ENCODE measurements around the gene CDKN2B.
A peak's percentile ranks its signal among the peaks of the same experiment; 100 is the strongest.

The CDKN2B gene

DNA sequence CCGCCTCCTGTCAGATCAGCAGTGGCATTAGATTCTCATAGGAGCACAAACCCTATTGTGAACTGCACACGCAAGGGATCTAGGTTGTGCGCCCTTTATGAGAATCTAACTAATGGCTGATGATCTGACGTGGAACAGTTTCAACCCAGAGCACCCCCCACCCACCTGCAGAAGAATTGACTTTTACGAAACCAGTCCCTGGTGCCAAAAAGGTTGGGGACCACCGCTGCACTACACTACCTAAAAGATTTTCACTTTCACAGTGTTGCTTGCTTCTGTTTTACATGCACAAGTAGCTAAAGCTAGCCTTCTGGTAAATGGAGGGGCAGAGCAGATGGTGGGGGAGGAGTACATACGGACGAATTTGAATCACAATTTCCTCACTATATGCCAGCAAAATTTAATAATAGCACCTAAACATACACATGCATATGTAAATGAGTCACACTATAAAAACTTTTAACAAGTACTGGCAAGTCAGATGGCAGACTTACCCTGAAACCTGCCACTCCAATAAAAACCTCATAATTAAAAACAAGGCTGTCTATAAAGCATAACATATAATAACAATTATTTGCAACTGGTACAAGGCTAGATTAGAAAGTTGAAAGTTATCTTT lies 24.0 kb upstream of the CDKN2B start:
- DNase-seq = no peak

DNA sequence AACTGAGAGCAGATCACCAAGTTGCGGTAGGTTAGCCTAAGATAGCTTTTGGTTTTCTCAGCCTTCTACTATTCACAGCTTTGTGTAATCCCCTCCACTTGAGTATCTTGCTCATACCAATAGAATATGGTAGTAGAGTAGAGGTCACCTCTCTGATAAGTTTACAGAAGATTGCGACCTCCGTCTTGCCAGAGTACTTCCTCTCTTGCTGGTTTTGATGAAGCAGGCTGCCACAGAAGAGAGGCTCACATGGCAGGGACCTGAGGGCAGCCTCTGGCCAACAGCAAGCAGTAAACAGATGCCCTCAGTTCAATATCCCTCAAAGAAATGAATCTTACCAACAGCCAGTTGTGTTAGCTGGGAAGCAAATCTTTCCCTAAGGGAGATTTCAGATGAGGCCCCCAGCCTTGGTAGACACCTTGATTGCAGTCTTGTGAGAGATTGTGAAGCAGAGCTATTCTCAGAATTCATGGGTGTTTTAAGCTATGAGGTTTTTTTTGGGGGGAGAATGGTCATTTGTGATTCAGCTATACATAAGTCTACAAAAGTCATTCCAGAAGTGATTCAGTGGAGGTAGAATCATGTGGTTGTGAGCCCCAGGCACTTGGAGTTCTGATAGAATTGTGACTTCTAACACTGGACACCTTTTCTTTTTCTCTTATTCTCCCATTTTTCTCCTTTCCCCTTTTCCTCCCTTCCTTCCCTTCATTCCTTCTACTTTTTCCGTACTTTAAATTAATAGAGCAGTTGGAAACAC lies 22.7 kb upstream of the CDKN2B start:
- no peak for DNase-seq

DNA sequence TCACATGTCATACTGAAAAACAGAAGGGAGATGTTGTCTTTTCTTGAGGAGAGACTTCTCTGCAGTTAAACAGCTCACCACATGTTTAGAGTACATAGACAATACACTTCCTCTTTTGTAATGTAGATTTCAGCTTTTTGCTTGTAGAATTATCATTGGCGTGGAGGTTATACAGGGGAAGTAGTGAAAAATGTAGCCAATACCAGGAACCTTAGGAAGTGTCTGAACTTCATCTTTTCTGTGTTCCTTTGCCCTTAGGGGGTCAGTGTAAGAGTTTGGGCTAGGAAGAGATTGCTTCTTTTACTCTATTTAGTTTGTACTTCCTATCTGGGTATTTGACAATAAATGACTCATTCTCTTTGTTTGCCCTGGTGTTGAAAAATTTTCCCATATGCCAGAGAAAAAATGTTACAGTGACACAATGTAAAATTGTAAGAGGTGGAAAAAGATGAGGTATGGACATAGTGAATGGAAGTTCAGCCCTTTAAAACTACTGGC lies 21.0 kb upstream of the CDKN2B start:
- DNase-seq = peak in 1 of 2 donors; percentile 62

DNA sequence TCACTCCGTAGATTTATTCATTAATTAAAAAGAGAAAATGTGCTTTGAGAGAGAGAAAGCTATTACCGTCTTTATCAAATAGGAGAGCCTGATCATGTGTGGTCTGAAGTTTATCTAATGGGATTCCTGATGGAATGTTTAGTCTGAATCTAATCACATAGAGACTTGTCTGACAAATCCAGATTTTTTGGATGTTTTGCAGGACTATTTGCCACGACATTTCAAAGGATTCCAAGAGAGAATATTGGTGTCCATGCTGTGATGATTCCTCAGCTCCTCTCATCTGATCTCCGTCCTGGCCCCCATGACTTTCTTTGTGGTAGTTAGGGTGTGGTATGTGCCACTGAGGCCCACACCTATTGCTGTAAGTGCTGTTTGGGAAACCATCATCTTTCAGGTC lies 20.1 kb upstream of the CDKN2B start:
- DNase-seq = no peak

DNA sequence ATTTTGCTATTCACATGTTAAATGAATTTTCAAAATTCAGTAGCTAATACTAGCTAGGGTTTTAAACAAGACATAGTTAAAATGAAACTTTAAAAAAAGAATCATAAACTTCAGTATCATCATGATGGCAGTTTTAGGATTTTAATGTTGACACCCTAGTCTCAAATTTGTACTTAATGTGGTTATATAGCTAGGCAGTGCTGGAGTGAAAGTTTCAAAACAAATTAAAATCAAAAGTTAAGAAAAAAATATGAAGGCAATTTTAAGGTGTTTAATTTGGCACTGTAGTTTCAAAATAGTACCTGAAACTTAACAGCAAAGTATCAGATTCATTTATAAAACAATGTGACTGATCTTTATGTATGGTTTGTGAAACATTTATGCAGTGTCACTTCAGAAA lies 19.3 kb upstream of the CDKN2B start:
- no peak for DNase-seq

DNA sequence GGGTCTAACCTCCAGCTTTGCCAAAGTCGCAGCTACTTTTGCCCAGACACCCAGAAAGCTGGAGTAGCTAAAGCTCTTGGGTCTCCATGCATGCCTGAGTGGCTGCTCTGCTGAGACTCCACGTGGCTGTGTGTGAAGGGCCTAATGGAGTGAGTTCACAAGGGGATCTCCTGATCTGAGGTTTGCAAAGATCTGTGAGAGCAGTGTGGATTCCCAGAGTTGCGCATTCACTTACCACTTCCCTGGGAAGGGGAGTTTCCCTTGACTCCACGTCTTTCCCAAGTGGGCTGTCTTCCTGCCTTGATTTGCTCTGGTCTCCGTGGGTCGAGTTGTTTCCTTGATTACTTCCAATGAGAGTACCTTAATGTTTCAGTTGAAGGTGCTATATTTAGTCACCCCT lies 17.6 kb upstream of the CDKN2B start:
- DNase-seq = no peak

DNA sequence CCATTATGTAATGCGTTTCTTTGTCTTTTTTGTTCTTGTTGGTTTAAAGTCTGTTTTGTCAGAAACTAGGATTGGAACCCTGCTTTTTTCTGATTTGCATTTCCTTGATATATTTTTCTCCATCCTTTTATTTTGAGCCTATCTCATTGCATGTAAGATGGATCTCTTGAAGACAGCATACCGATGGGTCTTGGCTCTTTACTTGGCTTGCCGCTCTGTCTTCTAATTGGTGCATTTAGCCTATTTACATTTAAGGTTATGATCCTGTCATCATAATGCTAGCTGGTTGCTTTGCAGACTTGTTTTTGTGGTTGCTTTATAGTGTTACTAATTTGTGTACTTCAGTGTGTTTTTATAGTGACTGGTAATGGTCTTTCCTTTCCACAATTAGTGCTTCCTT lies 13.3 kb upstream of the CDKN2B start:
- no peak for DNase-seq

DNA sequence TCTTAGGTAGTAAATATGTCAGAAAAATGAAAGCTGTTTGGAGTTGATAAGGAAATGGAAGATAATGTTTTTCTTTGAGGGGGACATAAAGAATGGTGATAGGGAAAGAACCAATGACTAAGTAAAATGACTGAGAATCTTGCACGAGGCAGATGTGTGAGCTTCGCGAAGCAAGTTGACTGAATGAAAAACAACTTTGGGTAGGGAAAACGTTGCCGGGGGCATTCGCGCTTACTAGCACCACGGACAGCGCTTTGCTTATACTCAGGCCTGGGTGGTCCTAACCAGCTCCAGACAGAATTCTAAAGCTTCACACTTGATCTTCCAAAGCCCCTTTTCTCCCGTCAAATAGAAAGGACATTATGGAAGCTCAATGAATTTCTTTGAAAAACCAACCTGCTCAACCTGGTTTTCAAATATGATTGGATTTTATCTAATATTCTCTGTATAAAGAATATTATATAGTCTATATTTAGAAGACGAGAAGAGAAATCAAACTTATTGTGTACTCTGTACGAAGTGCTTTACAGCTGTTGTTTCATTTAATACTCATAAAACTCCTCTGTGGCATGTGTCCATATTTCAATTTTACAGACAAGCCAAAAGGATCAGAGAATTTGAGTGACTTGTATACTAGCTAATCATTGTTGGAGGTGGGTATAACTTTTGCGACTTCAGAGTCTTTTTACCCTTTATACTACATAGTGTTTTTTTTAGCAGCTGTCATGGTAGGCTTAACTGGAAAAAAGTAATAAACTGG lies 1.9 kb upstream of the CDKN2B start:
- DNase-seq = no peak

DNA sequence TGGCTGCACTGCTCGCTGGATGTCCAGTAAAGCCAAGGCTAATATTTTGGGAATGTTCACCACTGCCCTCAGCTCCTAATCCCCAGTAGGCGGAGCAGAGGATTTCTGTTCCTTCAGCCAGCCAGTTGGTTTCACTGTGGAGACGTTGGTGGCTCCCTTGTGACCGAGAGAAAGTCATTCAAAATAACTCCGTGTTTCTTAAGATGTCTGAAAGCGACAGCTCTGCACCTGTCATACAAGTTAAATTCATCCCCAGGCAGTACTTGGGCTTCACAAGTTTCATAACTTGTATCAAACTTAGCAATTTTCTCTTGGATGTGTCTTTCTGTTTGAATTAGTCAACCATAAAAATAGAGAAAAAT lies 382 bp upstream of the CDKN2B start:
- DNase-seq = no peak

DNA sequence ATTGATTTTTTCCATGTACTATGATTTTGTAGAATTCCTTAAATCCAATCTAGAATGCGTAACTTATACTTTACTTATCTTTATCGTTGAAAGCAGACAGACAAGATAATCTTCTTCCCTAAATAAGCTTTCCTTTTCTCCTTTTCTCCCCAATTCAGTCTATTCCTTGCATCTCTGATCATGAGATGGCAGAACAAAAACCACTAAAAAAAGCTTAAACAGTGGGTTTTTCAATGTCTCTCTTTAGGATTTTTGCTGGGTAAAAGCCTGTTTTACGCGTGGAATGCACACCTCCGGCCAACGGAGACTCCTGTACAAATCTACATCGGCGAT lies 755 bp downstream of the CDKN2B start:
- DNase-seq = no peak

DNA sequence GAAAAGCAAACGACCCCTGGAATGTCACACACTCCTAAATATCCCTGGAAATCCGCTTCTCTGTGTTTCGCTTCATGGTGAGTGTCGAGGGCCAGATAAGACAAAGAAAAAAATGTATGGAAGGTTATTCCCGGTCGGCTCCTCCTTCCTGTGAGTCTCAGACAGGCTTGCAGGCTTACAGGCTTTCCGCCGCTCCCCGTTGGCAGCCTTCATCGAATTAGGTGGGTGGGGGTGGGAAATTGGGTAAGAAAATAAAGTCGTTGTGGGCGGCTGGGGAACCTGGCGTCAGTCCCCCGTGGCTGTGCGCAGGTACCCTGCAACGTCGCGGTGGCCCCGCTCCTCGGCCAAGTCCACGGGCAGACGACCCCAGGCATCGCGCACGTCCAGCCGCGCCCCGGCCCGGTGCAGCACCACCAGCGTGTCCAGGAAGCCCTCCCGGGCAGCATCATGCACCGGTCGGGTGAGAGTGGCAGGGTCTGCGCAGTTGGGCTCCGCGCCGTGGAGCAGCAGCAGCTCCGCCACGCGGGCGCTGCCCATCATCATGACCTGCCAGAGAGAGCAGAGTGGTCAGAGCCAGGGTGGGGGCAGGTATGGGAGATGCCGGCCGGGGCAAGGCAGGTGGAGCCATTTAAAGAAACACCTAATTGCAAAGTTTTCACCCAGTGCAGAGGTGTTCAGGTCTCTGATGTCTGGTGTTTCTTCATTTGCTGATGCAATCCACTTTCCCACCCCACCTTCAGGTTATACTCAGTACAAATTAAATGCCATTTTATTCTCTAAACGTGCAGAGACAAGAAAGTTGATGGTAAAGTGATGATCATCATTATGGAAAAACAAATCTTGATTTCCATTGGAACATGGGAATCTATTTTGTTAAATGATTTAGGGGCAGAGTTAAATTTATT lies 3.2 kb downstream of the CDKN2B start:
- DNase-seq = no peak

DNA sequence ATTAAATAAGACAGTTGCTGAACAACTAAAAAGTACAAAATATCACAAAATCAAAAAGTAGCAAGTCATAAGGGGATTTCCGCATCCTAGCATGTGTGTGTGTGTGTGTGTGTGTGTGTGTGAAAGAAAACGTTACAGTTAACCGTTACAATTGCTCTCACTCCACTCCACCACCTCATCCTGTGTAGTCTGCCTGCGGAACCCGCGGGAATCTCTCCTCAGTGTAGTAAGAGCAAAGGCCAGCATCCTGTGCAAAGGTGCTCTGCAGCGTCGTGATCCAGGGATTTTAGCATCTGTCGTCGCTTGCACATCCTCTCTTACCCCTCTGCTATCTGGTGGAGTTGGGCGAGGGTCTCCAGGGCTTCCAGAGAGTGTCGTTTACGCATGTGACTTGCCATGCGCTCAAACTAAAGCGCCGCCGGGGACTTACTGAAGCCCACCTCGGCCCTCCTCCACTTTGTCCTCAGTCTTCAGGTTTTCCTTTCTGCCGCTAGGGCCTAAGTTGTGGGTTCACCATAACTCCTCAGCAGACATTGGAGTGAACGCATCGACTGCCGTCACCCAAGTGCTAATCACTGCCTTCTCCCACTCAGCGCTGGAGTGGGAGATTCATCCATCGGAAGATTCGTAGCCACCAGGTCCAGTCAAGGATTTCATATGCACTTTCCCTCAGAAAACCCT lies 3.9 kb downstream of the CDKN2B start:
- no peak for DNase-seq

DNA sequence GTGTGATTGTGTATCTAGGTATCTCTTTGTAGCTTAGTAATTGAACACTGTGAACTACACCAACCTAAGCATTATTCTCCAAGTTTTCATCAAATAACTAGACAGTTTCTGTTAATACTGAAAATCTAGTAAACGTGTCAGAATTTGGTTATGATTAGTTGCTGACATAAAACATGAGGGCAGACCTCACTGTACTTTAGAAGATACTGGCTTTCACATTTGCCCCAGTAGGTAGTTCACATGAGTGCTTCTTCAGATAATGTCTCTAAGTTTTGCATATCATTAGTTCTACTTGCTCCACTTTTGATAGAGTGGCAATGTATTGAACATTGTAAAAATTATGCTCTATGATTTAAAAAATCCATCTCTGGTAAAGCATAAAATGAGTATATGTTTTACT lies 7.1 kb downstream of the CDKN2B start:
- DNase-seq = no peak

DNA sequence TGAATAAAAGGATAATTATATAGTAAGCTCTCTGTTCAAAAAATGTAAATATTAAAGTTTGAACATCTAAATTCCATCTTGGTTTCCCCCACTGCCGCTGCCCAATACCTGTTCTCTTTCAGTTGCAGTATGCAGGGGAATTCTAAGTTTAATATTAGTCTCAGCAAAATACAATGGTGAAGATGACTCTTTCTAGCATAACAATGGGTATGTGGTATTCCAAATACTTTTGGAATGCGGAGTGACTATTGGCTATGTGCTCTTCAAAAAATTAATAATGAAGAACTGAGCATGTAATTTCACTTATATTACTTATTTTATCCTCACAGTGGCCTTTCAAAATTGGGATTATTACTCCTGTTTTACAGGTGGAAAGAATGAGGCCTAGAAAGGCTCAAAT lies 11.1 kb downstream of the CDKN2B start:
- DNase-seq = no peak

DNA sequence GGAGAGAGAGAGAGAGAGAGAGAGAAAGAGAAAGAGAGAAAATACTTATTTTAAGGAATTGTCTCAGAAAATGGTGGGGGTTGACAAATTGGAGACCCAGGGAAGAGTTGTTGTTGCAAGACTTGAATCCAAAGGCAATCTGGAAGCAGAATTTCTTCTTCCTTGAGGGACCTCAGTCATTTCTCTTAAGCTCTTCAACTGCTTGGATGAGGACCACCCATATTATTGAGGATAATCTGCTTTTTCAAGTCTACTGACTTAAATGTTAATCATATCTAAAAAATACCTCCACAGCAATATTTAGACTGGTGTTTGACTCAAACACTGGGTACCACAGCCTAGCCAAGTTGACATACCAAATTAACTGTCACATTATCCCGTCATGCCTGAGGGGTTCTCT lies 11.6 kb downstream of the CDKN2B start:
- no peak for DNase-seq

DNA sequence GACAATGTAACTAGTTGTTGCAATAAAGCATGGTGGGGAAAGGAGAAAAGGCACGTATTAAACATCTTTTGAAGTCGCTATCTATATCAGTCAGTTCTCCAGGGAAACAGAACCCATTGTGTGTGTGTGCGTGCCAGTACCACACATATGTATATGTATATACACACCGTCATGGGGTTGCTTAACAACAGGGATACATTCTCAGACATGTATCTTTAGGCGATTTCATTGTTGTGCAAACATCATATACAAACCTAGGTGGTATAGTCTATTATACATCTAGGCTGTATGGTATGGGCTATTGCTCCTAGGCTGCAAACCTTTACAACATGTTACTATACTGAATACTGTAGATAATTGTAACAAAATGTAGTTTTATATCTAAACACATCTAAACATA lies 12.2 kb downstream of the CDKN2B start:
- DNase-seq = no peak

DNA sequence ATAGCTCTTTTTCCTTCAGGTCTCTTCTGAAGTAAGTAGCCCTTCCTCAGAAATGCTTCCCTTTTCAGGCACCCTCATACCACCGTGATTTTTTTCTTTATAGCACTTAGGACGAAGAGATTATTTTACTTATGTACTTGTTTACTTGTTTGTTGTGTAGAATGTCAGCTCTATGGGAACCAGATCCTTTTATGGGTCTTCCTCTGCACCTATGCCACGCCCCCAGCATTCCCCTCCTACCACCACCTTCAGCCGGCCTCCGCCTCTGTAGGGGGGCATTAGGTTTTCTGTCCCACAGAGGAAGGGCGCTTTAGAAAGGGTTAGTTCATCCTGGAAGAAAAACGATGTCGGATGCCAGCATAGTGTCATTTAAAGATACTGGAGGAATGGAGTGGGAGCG lies 12.7 kb downstream of the CDKN2B start:
- no peak for DNase-seq

DNA sequence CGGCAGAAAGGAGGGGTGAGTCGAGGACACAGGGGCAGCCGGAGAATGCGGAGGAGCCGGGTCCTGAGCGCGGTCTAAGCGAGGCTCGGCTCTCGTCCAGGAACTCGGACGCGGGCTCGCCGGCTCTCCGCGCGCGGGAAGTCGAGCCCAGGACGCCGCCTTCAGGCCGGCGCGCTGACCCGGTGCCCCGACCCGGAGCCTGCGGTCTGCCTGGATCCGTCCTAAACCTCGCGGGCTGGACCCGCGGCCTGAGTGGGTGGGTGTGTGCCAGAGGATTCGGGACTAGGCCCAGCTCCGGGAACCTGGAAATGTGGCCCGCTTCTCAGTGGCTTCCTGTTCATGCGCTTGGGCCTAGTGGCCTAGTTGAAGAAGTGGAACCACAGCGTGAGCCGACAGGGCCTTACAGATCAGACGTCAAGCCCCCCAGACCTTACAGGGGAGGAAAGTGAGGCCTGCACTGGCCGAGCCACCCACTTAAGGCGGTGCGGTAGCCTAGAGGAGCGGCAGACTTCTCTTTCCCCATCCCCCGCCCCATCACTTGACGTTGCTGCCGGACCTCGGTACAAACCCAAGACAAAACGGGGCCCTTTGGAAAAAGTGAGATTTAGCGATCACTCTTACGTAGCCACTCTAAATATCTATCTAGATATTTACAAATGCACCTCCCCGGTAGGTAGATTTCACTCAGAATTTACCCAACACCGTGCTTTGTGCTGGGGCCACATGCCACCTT lies 13.3 kb downstream of the CDKN2B start:
- no peak for DNase-seq

DNA sequence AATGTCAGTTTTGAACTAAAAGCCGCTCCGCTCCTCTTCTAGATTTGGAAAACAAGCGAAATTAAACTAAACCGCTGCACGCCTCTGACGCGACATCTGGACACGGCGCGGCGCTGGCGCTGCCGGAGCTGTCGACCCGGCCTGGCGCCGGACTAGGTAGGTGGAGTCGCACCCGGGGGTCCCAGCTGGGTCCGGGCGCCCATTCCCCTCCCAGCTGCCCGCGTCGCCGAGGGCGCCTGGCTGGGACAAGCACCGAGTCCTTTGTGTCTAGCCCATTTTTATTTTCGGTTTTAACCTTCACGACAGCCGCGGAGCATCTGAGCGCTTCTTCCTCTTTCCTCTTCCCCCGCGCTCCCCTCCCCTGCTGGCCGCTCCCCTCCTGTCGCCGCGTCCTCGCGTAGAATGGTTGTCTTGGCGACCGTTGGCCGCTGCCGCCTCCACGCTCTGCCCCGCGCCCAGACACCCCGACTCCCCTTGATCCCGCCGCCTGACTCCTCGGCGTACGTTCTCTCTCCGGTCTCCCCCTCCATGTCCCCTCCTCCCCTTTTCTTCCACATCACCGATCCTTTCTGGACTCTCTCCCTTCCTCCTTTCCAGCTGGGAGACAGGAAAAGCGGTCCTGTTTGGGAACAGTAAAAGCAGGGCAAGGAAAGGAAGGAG lies 14.0 kb downstream of the CDKN2B start:
- peak; percentile 73 to 89 for DNase-seq

DNA sequence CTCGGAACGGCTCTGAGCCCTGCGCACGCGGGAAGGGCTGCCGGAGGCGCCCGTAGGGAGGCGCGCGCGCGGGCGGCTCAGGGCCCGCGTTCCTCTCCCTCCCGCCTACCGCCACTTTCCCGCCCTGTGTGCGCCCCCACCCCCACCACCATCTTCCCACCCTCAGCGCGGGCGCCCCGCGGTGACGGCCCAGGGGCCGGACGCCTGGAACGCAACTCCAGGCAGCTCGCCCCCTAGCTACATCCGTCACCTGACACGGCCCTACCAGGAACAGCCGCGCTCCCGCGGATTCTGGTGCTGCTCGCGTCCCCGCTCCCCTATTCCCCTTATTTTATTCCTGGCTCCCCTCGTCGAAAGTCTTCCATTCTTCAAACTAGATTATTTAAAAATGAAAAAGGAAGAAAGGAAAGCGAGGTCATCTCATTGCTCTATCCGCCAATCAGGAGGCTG lies 14.5 kb downstream of the CDKN2B start, which contains the start of gene CDKN2B-AS1:
Gene CDKN2B-AS1, plus strand, starts transcription at position 236 of the 450 bp plus-strand sequence.
- DNase-seq = no peak
